ENCODE results near the gene ALPP. TPM values are rescaled to one million over a fixed set of nuclear protein-coding genes. Genes with fewer than 3 reads are reported as not detected.
"Not testable (repeated sequence)": the region's sequence is repeated elsewhere in the genome, so short reads cannot be mapped to it uniquely, and the experiment has no call there.

ALPP gene
- total and polyA plus RNA-seq, 2 donors (not counting 1 experiment from before 2014, with no cell fraction given), result not detected

DNA sequence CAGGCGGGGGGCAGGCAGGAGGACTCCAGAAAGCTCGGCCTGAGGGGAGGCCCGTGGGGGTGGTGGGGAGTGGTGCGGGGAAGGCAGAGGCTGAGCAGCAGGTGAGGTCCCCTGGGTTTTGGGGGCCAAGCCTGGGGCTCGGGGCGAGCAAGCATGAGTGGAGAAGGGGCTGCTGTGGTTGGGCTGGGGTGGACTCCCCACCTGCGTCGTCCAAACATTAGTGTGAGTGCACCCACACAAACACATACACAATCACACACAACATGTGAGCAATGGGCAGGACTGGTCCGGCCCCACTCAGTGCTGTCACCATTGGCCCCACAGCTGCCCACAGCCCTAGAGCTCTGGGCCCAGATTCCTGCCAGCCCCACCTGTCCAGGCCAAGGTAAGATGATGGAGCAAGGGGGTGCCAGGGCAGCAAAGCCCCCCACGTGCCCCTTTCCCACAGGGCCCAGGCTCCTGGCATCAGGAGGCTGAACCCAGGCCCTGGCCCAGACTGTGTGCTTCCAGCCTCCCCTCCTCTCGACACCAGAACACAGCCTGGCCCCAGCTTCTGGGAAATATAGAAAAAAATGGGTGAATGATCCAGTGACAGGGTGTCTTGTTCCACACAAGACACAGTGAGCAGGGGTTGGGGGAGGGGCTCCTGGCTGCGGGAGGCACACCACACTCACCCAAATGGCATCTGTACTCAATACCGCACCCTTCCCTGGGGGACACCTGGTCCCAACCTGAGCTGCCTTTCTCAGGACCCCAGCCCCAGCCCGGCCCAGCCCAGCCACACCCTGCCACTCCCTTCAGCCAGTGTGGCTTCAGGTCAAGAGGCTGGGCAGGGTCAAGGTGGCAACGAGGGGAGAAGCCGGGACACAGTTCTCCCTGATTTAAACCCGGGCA, 463 bp upstream of the ALPP start:
- CTCF ChIA-PET, result no interaction called here
- POLR2A ChIA-PET, result no interaction called here
- WGBS (ENCODE audit: insufficient coverage), result 71% methylated on average over 12 of the region's 17 CpGs

DNA sequence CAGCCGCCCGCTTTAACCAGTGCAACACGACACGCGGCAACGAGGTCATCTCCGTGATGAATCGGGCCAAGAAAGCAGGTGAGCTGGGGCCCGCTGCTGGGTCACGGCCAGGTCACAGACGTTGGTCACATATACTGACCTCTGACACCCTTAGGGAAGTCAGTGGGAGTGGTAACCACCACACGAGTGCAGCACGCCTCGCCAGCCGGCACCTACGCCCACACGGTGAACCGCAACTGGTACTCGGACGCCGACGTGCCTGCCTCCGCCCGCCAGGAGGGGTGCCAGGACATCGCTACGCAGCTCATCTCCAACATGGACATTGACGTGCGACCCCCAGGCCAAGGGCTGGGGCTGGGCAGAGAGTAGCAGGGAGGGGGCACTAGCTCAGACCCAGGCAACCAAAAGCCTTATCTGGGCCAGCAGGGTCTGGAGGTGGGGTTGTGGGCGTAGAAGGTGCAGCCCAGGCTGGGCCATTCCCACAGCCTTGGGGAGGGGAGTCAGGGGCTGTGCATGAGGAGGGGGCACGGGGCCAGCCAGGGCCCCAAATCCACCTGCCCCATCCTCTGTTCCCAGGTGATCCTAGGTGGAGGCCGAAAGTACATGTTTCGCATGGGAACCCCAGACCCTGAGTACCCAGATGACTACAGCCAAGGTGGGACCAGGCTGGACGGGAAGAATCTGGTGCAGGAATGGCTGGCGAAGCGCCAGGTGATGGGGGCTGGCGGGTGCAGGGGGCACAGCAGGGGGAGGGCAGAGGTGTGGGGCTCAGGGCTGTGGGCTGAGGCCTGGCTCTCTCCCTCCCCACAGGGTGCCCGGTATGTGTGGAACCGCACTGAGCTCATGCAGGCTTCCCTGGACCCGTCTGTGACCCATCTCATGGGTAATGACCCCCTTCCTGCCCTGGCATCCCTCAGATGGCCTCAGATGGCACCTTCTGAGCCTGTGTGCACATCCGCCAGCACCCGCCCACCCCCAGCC, 1.3 kb downstream of the ALPP start:
- H3K27ac Mint-ChIP-seq; H3K27ac ChIP-seq (ENCODE audit: low read length in 2 of 2); H3K4me1 Mint-ChIP-seq; H3K36me3 ChIP-seq (replicated peaks in 1 of 2; ENCODE audit: control extremely low read depth in 1 of 2, control insufficient read depth in 1 of 2, extremely low read depth in 1 of 2, insufficient read depth in 2 of 2, low read length in 1 of 2); H3K4me3 ChIP-seq (ENCODE audit: control extremely low read depth in 1 of 5, extremely low read depth in 1 of 5, insufficient read depth in 1 of 5, low read depth in 2 of 5, low read length in 4 of 5); H3K9me3 Mint-ChIP-seq (ENCODE audit: insufficient read depth); POLR2A ChIA-PET; H2AFZ ChIP-seq (ENCODE audit: insufficient read depth, low read depth, low read length, poor library complexity, severe bottlenecking); H3K9ac ChIP-seq (ENCODE audit: low read length); H3K4me2 ChIP-seq (replicated peaks; ENCODE audit: low read depth, low read length, poor library complexity, severe bottlenecking); H4K20me1 ChIP-seq (ENCODE audit: control insufficient read depth, insufficient read depth, low read length, poor library complexity, severe bottlenecking); H3K27me3 Mint-ChIP-seq; H3K79me2 ChIP-seq (ENCODE audit: control insufficient read depth, insufficient read depth, low read length); CTCF ChIA-PET; ATAC-seq (ENCODE audit: low read depth); DNase-seq; H3K27me3 ChIP-seq (replicated peaks in 1 of 4; ENCODE audit: control extremely low read depth in 1 of 4, control insufficient read depth in 3 of 4, insufficient read depth in 4 of 4, low read length in 3 of 4); intact Hi-C loops (cut with micrococcal nuclease); H3K9me3 ChIP-seq (ENCODE audit: control extremely low read depth in 1 of 3, control insufficient read depth in 2 of 3, insufficient read depth in 1 of 3, low read length in 2 of 3); H3K4me3 Mint-ChIP-seq: not testable (repeated sequence)
- peaks cover 9 to 11% of the 10 kb centered on the region in 2 donors for H3K4me1 ChIP-seq (ENCODE audit: control insufficient read depth in 2 of 2, insufficient read depth in 2 of 2, low read length in 2 of 2)
- WGBS (ENCODE audit: insufficient coverage), result 89% methylated on average over 27 of the region's 41 CpGs

More for the DNA sequence above, 463 bp upstream of the ALPP start:
- Mint-ChIP-seq H3K27me3 (peaks cover 4% of the 10 kb centered on the region), H3K4me3 (no peak overlapping the region), H3K9me3 (ENCODE audit: insufficient read depth) (no peaks in the 10 kb centered on the region), H3K27ac (no peak overlapping the region), H3K4me1 (no peaks in the 10 kb centered on the region)
- no peak for DNase-seq
- H3K9me3 ChIP-seq (ENCODE audit: control extremely low read depth in 1 of 3, control insufficient read depth in 2 of 3, insufficient read depth in 1 of 3, low read length in 2 of 3), result no peaks in the 10 kb centered on the region
- no peak overlapping the region for H2AFZ ChIP-seq (ENCODE audit: insufficient read depth, low read depth, low read length, poor library complexity, severe bottlenecking)
- no peaks in the 10 kb centered on the region for H3K36me3 ChIP-seq (replicated peaks in 1 of 2; ENCODE audit: control extremely low read depth in 1 of 2, control insufficient read depth in 1 of 2, extremely low read depth in 1 of 2, insufficient read depth in 2 of 2, low read length in 1 of 2)
- TF ChIP-seq, protein P1, sequence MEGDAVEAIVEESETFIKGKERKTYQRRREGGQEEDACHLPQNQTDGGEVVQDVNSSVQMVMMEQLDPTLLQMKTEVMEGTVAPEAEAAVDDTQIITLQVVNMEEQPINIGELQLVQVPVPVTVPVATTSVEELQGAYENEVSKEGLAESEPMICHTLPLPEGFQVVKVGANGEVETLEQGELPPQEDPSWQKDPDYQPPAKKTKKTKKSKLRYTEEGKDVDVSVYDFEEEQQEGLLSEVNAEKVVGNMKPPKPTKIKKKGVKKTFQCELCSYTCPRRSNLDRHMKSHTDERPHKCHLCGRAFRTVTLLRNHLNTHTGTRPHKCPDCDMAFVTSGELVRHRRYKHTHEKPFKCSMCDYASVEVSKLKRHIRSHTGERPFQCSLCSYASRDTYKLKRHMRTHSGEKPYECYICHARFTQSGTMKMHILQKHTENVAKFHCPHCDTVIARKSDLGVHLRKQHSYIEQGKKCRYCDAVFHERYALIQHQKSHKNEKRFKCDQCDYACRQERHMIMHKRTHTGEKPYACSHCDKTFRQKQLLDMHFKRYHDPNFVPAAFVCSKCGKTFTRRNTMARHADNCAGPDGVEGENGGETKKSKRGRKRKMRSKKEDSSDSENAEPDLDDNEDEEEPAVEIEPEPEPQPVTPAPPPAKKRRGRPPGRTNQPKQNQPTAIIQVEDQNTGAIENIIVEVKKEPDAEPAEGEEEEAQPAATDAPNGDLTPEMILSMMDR (IDR thresholded peaks at IDR 0.05), result no peak
- no peak for TF ChIP-seq EZH2 (IDR thresholded peaks at IDR 0.05; ENCODE audit: borderline replicate concordance, insufficient read depth, low read depth, low read length, poor library complexity, severe bottlenecking)
- no peak overlapping the region for H3K27ac ChIP-seq (ENCODE audit: low read length in 2 of 2)
- no peaks in the 10 kb centered on the region for H4K20me1 ChIP-seq (ENCODE audit: control insufficient read depth, insufficient read depth, low read length, poor library complexity, severe bottlenecking)
- H3K27me3 ChIP-seq (replicated peaks in 1 of 4; ENCODE audit: control extremely low read depth in 1 of 4, control insufficient read depth in 3 of 4, insufficient read depth in 4 of 4, low read length in 3 of 4), result peaks cover 0 to 8% (median 0%) of the 10 kb centered on the region in 4 experiments
- intact Hi-C loops (cut with micrococcal nuclease), result no loop called here
- no peak overlapping the region for H3K9ac ChIP-seq (ENCODE audit: low read length)
- H3K4me1 ChIP-seq (ENCODE audit: control insufficient read depth in 2 of 2, insufficient read depth in 2 of 2, low read length in 2 of 2), result no peaks in the 10 kb centered on the region
- no peaks in the 10 kb centered on the region for H3K79me2 ChIP-seq (ENCODE audit: control insufficient read depth, insufficient read depth, low read length)
- no peak overlapping the region for H3K4me2 ChIP-seq (replicated peaks; ENCODE audit: low read depth, low read length, poor library complexity, severe bottlenecking)
- H3K4me3 ChIP-seq (ENCODE audit: control extremely low read depth in 1 of 5, extremely low read depth in 1 of 5, insufficient read depth in 1 of 5, low read depth in 2 of 5, low read length in 4 of 5), result no peak overlapping the region
- ATAC-seq (ENCODE audit: low read depth), result no peak

GRCh38 chr2:232381204-232382031, 2.9 kb downstream of the ALPP start:
- Mint-ChIP-seq H3K4me1 (peaks cover 18% of the 10 kb centered on the region), H3K27me3 (peaks cover 17% of the 10 kb centered on the region), H3K4me3 (peak overlapping the region; percentile 34)
- peaks cover 11 to 15% of the 10 kb centered on the region in 2 donors for H3K4me1 ChIP-seq (ENCODE audit: control insufficient read depth in 2 of 2, insufficient read depth in 2 of 2, low read length in 2 of 2)
- H3K9me3 Mint-ChIP-seq (ENCODE audit: insufficient read depth); H3K79me2 ChIP-seq (ENCODE audit: control insufficient read depth, insufficient read depth, low read length); H3K27ac Mint-ChIP-seq; DNase-seq; H3K4me3 ChIP-seq (ENCODE audit: control extremely low read depth in 1 of 5, extremely low read depth in 1 of 5, insufficient read depth in 1 of 5, low read depth in 2 of 5, low read length in 4 of 5); H3K36me3 ChIP-seq (replicated peaks in 1 of 2; ENCODE audit: control extremely low read depth in 1 of 2, control insufficient read depth in 1 of 2, extremely low read depth in 1 of 2, insufficient read depth in 2 of 2, low read length in 1 of 2); H3K27me3 ChIP-seq (replicated peaks in 1 of 4; ENCODE audit: control extremely low read depth in 1 of 4, control insufficient read depth in 3 of 4, insufficient read depth in 4 of 4, low read length in 3 of 4); POLR2A ChIA-PET; CTCF ChIA-PET; H4K20me1 ChIP-seq (ENCODE audit: control insufficient read depth, insufficient read depth, low read length, poor library complexity, severe bottlenecking); H3K9me3 ChIP-seq (ENCODE audit: control extremely low read depth in 1 of 3, control insufficient read depth in 2 of 3, insufficient read depth in 1 of 3, low read length in 2 of 3); H3K9ac ChIP-seq (ENCODE audit: low read length); intact Hi-C loops (cut with micrococcal nuclease); H3K27ac ChIP-seq (ENCODE audit: low read length in 2 of 2): not testable (repeated sequence)
- peak; percentile 17 for ATAC-seq (ENCODE audit: low read depth)
- WGBS (ENCODE audit: insufficient coverage), result 23% methylated on average over 49 of the region's 59 CpGs
- H3K4me2 ChIP-seq (replicated peaks; ENCODE audit: low read depth, low read length, poor library complexity, severe bottlenecking), result peak overlapping the region; percentile 30
- peak overlapping the region; percentile 28 for H2AFZ ChIP-seq (ENCODE audit: insufficient read depth, low read depth, low read length, poor library complexity, severe bottlenecking)
